Liver (tissue), 9 donors: Measurements from ENCODE around the gene NCF4. TPM values are rescaled to one million over a fixed set of nuclear protein-coding genes. Genes with fewer than 3 reads are reported as not detected.

ENCODE experiments used
- DNase-seq: peaks from one replicate; pipeline ENCODE4 v3.0.0-alpha.2; 2017; ENCODE audit warnings: low spot score
- H3K27ac ChIP-seq, 2 donors: one replicate each; pipeline ENCODE4 v1.7.0; 2013; ENCODE audit warnings: inconsistent platforms in 2 of 2, low read length in 2 of 2, control low read depth in 1 of 2, low read depth in 1 of 2, mild to moderate bottlenecking in 1 of 2
- H3K27me3 ChIP-seq, 4 donors: one replicate each; pipeline versions ENCODE4 v1.6.1 to v1.7.0; 2013; ENCODE audit warnings: low read length in 3 of 4, inconsistent platforms in 1 of 4, mild to moderate bottlenecking in 1 of 4, moderate library complexity in 1 of 4; ENCODE audit not compliant: control insufficient read depth in 4 of 4, insufficient read depth in 4 of 4
- H3K36me3 ChIP-seq, 4 donors: one replicate each; pipeline versions ENCODE4 v1.6.1 to v1.7.0; 2013; ENCODE audit warnings: low read length in 3 of 4, mild to moderate bottlenecking in 3 of 4, low read depth in 1 of 4, moderate library complexity in 1 of 4; ENCODE audit not compliant: control insufficient read depth in 4 of 4, insufficient read depth in 3 of 4
- H3K4me1 ChIP-seq, 4 donors: one replicate each; pipeline versions ENCODE4 v1.6.1 to v1.7.0; 2013; ENCODE audit warnings: low read length in 3 of 4, mild to moderate bottlenecking in 3 of 4, moderate library complexity in 1 of 4; ENCODE audit not compliant: control insufficient read depth in 4 of 4, insufficient read depth in 4 of 4
- H3K4me3 ChIP-seq, 3 donors: one replicate each; pipeline versions ENCODE4 v1.6.1 to v1.7.0; 2013; ENCODE audit warnings: low read length in 3 of 3, control low read depth in 1 of 3, low read depth in 1 of 3, mild to moderate bottlenecking in 1 of 3
- H3K9ac ChIP-seq, 2 donors: one replicate each; pipeline ENCODE4 v1.7.0; 2013; ENCODE audit warnings: low read length in 2 of 2, mild to moderate bottlenecking in 2 of 2, moderate library complexity in 2 of 2, control low read depth in 1 of 2, low read depth in 1 of 2
- H3K9me3 ChIP-seq, 4 donors: one replicate each; pipeline versions ENCODE4 v1.6.1 to v1.7.0; 2013; ENCODE audit warnings: low read length in 3 of 4; ENCODE audit not compliant: control insufficient read depth in 4 of 4
- ATF3 ChIP-seq: IDR thresholded peaks from 2 replicates; pipeline ENCODE4 v1.6.1; 2016; ENCODE audit warnings: antibody characterized with exemption
- CTCF ChIP-seq: fragments of 150-350 bp; IDR thresholded peaks from 2 replicates; pipeline ENCODE4 v1.5.1; 2017; ENCODE audit warnings: improper control_type of control experiment, low read depth, low read length; ENCODE audit not compliant: missing input control
- EGR1 ChIP-seq, 2 donors: IDR thresholded peaks; 2 replicates each; pipeline ENCODE4 v1.6.1; 2016 to 2018; ENCODE audit warnings: antibody characterized with exemption in 2 of 2, low read depth in 2 of 2
- FOXA1 ChIP-seq: IDR thresholded peaks from 2 replicates; pipeline ENCODE4 v1.6.1; 2016; ENCODE audit warnings: antibody characterized with exemption
- FOXA2 ChIP-seq: IDR thresholded peaks from 2 replicates; pipeline ENCODE4 v1.6.1; 2016; ENCODE audit warnings: antibody characterized with exemption
- GABPA ChIP-seq, 2 donors: IDR thresholded peaks in 1 of 2; conservative IDR thresholded peaks in 1 of 2; 2 replicates each; pipeline ENCODE4 v1.6.1; 2016; ENCODE audit warnings: antibody characterized with exemption in 2 of 2, mild to moderate bottlenecking in 1 of 2, moderate library complexity in 1 of 2
- HNF4A ChIP-seq, 2 donors: conservative IDR thresholded peaks; 2 replicates each; pipeline ENCODE4 v1.6.1; 2016; ENCODE audit warnings: antibody characterized with exemption in 2 of 2, mild to moderate bottlenecking in 2 of 2
- JUND ChIP-seq, 2 donors: IDR thresholded peaks; 2 replicates each; pipeline ENCODE4 v1.6.1; 2016; ENCODE audit warnings: antibody characterized with exemption in 2 of 2
- MAX ChIP-seq: IDR thresholded peaks from 2 replicates; pipeline ENCODE4 v1.6.1; 2016; ENCODE audit warnings: antibody characterized with exemption
- NR2F2 ChIP-seq: IDR thresholded peaks from 2 replicates; pipeline ENCODE4 v1.6.1; 2016; ENCODE audit warnings: antibody characterized with exemption
- RAD21 ChIP-seq, 2 donors: IDR thresholded peaks; 2 replicates each; pipeline ENCODE4 v1.6.1; 2016; ENCODE audit warnings: antibody characterized with exemption in 2 of 2, mild to moderate bottlenecking in 2 of 2
- REST ChIP-seq: IDR thresholded peaks from 2 replicates; pipeline ENCODE4 v1.6.1; 2016; ENCODE audit warnings: antibody characterized with exemption, mild to moderate bottlenecking
- RXRA ChIP-seq, 2 donors: IDR thresholded peaks; 2 replicates each; pipeline ENCODE4 v1.6.1; 2017 to 2018; ENCODE audit warnings: antibody characterized with exemption in 2 of 2, mild to moderate bottlenecking in 1 of 2
- SP1 ChIP-seq: IDR thresholded peaks from 2 replicates; pipeline ENCODE4 v1.6.1; 2018; ENCODE audit warnings: antibody characterized with exemption, mild to moderate bottlenecking
- TAF1 ChIP-seq: conservative IDR thresholded peaks from 2 replicates; pipeline ENCODE4 v1.6.1; 2016; ENCODE audit warnings: antibody characterized with exemption, mild to moderate bottlenecking
- YY1 ChIP-seq: IDR thresholded peaks from 2 replicates; pipeline ENCODE4 v1.6.1; 2016; ENCODE audit warnings: antibody characterized with exemption, mild to moderate bottlenecking
- ZBTB33 ChIP-seq: IDR thresholded peaks from 2 replicates; pipeline ENCODE4 v1.6.1; 2016; ENCODE audit warnings: antibody characterized with exemption
- whole genome bisulfite sequencing: extraction: QIAGEN DNeasy Blood & Tissue Kit; methylation state at CpG from one replicate; pipeline ENCODE4 v1.1.7; 2013; 5-methylcytosine and 5-hydroxymethylcytosine counted together
- polyA plus RNA-seq, 2 donors: library from polyadenylated mRNA; stranded (reverse) in 1 of 2; unstranded in 1 of 2; fragments of 200-250 nt in 1 of 2; fragments of >200 nt in 1 of 2; fragmentation: Nextera tagmentation in 1 of 2; extraction: Ambion mirVana in 1 of 2; gene quantifications; one replicate each; pipeline versions ENCODE4 v1.2.1 to v1.2.3, GENCODE V29; 2013 to 2015
- total RNA-seq, 2 donors: library from RNA; depleted of rRNA; stranded (reverse); fragments of >200 nt; gene quantifications; one replicate each; pipeline ENCODE4 v1.2.3, GENCODE V29; 2014
- donor health status: healthy.
- donor health status: healthy.
- donor health status: healthy.
- donor health status: healthy.
- donor health status: healthy.

NCF4 gene
- total and polyA plus RNA-seq, 4 donors = 3.9 to 14.3 (median 5.4) TPM

- H3K4me3 ChIP-seq = no peak overlapping the region
- H3K27ac ChIP-seq = no peak overlapping the region
- H3K27me3 ChIP-seq = no peaks in the 10 kb centered on the region
- H3K9me3 ChIP-seq = peaks cover 0 to 2% (median 0%) of the 10 kb centered on the region in 4 donors
- no peak for TF ChIP-seq ATF3
- TF ChIP-seq SP1 = no peak
- no peak for TF ChIP-seq ZBTB33
- TF ChIP-seq HNF4A (conservative IDR thresholded peaks at IDR 0.05) = no peak
- TF ChIP-seq JUND (IDR thresholded peaks at IDR 0.05) = no peak
- no peak for TF ChIP-seq FOXA2
- no peak for TF ChIP-seq CTCF
- TF ChIP-seq RAD21 (IDR thresholded peaks at IDR 0.05) = no peak
- no peak for TF ChIP-seq REST
- no peak for TF ChIP-seq GABPA (IDR thresholded peaks at IDR 0.05 in 1 of 2, conservative IDR thresholded peaks at IDR 0.05 in 1 of 2)
- no peak for TF ChIP-seq EGR1 (IDR thresholded peaks at IDR 0.05; ENCODE audit: low read depth in 2 of 2)
- TF ChIP-seq MAX = no peak
- TF ChIP-seq RXRA (IDR thresholded peaks at IDR 0.05) = no peak
- TF ChIP-seq FOXA1 = no peak
- no peak for TF ChIP-seq YY1
- no peak for TF ChIP-seq TAF1
- TF ChIP-seq NR2F2 = no peak
- H3K9ac ChIP-seq = no peak overlapping the region
- H3K4me1 ChIP-seq = no peaks in the 10 kb centered on the region
- DNase-seq = no peak
- WGBS = 68% methylated on average over 1 of the region's 1 CpG
- H3K36me3 ChIP-seq = no peaks in the 10 kb centered on the region
Measured at GRCh38 chr22:36891646-36892045, 30.8 kb downstream of the NCF4 start.

- H3K9ac ChIP-seq = no peak overlapping the region
- no peak for DNase-seq
- H3K27me3 ChIP-seq = no peaks in the 10 kb centered on the region
- no peaks in the 10 kb centered on the region for H3K4me1 ChIP-seq
- 35% methylated on average over 2 of the region's 2 CpGs for WGBS
- no peak overlapping the region for H3K4me3 ChIP-seq
- peaks cover 0 to 4% (median under 1%) of the 10 kb centered on the region in 4 donors for H3K9me3 ChIP-seq
- no peak overlapping the region for H3K27ac ChIP-seq
- H3K36me3 ChIP-seq = no peaks in the 10 kb centered on the region
- no peak for TF ChIP-seq FOXA2
- no peak for TF ChIP-seq HNF4A (conservative IDR thresholded peaks at IDR 0.05)
- TF ChIP-seq JUND (IDR thresholded peaks at IDR 0.05) = no peak
- TF ChIP-seq ZBTB33 = no peak
- TF ChIP-seq NR2F2 = no peak
- TF ChIP-seq SP1 = no peak
- TF ChIP-seq YY1 = no peak
- no peak for TF ChIP-seq RAD21 (IDR thresholded peaks at IDR 0.05)
- no peak for TF ChIP-seq REST
- no peak for TF ChIP-seq EGR1 (IDR thresholded peaks at IDR 0.05; ENCODE audit: low read depth in 2 of 2)
Measured at GRCh38 chr22:36892292-36892691, 31.5 kb downstream of the NCF4 start.
